ENCODE results near the gene UBE2B.

- TF ChIP-seq CTCF (IDR thresholded peaks at IDR 0.05) (no peak), POLR2A (IDR thresholded peaks at IDR 0.05) (no peak)
These were observed 42.8 kb upstream of the UBE2B start for GRCh38 chr5:134328619-134329018.

Data from tibial nerve (tissue), 3 donors.